Breast epithelium (tissue), 3 donors: ENCODE results near the gene CCDC70.

Source experiments
- CTCF ChIP-seq, 3 donors: fragments of 450-650 bp; IDR thresholded peaks; one replicate each; pipeline ENCODE4 v1.5.1; 2016 to 2017; ENCODE audit warnings: antibody characterized with exemption in 3 of 3, mild to moderate bottlenecking in 3 of 3, moderate library complexity in 3 of 3
- POLR2A ChIP-seq: fragments of 450-650 bp; IDR thresholded peaks from one replicate; pipeline ENCODE4 v1.6.1; 2016; ENCODE audit warnings: antibody characterized with exemption, mild to moderate bottlenecking, moderate library complexity
- POLR2AphosphoS5 ChIP-seq, 3 donors: sonication (generic); formaldehyde crosslinking; IDR thresholded peaks; one replicate each; pipeline ENCODE4 v1.6.1; 2017; ENCODE audit warnings: antibody characterized with exemption in 3 of 3

- TF ChIP-seq CTCF (IDR thresholded peaks at IDR 0.05) (no peak), POLR2A (no peak), POLR2AphosphoS5 (IDR thresholded peaks at IDR 0.05) (no peak)
Observed at GRCh38 chr13:51819544-51819943, 42.2 kb upstream of the CCDC70 start.
